Measurements from ENCODE around the gene HKDC1. TPM values are rescaled to one million over a fixed set of nuclear protein-coding genes. Genes with fewer than 3 reads are reported as not detected.
"Not testable (repeated sequence)": the region's sequence is repeated elsewhere in the genome, so short reads cannot be mapped to it uniquely, and the experiment has no call there.

The HKDC1 gene
- total RNA-seq, 1 donor from 2014 or later, result not detected

DNA sequence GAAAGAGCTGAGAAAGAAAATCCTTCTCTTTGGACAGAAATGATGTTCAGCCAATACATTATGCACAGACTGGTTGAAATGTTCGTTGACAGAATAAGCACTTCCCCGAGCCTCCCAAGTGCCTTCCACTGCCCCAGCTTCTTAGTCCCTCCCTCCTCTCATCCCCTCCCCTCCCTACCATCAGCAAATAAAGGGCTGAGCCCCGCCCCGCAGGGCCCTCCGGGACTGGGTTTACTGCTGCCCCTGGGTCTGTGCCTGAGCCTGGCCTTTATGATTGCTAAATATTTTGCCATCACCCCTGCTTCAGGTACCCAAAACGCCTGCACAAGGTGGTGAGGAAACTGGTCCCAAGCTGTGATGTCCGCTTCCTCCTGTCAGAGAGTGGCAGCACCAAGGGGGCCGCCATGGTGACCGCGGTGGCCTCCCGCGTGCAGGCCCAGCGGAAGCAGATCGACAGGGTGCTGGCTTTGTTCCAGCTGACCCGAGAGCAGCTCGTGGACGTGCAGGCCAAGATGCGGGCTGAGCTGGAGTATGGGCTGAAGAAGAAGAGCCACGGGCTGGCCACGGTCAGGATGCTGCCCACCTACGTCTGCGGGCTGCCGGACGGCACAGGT lies 28.1 kb downstream of the HKDC1 start:
- no peaks in the 10 kb centered on the region for H3K36me3 ChIP-seq

DNA sequence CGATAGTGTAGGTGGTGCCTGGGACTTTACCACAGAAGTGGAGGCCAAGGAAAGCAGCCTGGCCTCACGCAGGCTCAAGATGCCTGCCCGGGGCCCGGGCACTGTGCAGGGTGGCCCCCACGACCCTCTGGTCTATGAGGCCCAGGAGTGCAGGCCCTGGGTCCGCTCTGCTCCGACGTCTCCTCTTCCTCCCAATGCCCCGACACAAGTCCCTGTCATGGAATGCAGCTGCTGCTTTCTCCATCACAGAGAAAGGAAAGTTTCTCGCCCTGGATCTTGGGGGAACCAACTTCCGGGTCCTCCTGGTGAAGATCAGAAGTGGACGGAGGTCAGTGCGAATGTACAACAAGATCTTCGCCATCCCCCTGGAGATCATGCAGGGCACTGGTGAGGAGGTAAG lies 29.9 kb downstream of the HKDC1 start:
- no peaks in the 10 kb centered on the region for H3K9me3 ChIP-seq
- H3K27ac ChIP-seq, result no peak overlapping the region
- intact Hi-C loops (cut with DNase I), result no loop called here
- H3K27me3 ChIP-seq, result no peaks in the 10 kb centered on the region
- no peaks in the 10 kb centered on the region for H3K36me3 ChIP-seq
- H3K4me1 ChIP-seq, result no peaks in the 10 kb centered on the region
- TF ChIP-seq, protein P1, sequence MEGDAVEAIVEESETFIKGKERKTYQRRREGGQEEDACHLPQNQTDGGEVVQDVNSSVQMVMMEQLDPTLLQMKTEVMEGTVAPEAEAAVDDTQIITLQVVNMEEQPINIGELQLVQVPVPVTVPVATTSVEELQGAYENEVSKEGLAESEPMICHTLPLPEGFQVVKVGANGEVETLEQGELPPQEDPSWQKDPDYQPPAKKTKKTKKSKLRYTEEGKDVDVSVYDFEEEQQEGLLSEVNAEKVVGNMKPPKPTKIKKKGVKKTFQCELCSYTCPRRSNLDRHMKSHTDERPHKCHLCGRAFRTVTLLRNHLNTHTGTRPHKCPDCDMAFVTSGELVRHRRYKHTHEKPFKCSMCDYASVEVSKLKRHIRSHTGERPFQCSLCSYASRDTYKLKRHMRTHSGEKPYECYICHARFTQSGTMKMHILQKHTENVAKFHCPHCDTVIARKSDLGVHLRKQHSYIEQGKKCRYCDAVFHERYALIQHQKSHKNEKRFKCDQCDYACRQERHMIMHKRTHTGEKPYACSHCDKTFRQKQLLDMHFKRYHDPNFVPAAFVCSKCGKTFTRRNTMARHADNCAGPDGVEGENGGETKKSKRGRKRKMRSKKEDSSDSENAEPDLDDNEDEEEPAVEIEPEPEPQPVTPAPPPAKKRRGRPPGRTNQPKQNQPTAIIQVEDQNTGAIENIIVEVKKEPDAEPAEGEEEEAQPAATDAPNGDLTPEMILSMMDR (IDR thresholded peaks at IDR 0.05), result no peak
- no peak for DNase-seq (ENCODE audit: low spot score in 2 of 2)
- no peak overlapping the region for H3K4me3 ChIP-seq

More for the DNA sequence above, 28.1 kb downstream of the HKDC1 start:
- intact Hi-C loops (cut with DNase I), result no loop called here
- no peaks in the 10 kb centered on the region for H3K9me3 ChIP-seq
- no peak overlapping the region for H3K27ac ChIP-seq
- TF ChIP-seq, protein P1 (IDR thresholded peaks at IDR 0.05), result no peak
- H3K27me3 ChIP-seq, result no peaks in the 10 kb centered on the region
- H3K4me1 ChIP-seq, result no peaks in the 10 kb centered on the region
- H3K4me3 ChIP-seq, result no peak overlapping the region
- DNase-seq (ENCODE audit: low spot score in 2 of 2), result no peak

DNA sequence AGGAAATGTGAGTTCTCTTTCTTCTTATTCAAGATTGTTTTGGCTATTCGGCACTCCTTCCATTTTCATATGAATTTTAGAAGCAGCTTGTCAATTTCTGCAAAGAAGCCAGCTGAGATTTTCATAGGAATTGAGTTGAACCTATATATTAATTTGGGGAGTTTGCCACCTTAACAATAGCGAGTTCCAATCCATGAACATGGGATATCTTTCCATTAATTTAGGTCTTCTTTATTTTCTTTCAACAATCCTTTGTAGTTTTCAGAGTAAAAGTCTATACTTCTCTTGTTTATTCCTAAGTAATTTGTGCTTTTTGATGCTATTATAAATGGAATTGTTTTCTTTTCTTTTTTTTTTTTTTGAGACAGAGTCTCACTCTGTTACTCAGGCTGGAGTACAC lies 31.3 kb downstream of the HKDC1 start:
- intact Hi-C loops (cut with DNase I); H3K36me3 ChIP-seq; H3K27ac ChIP-seq; H3K4me3 ChIP-seq; H3K9me3 ChIP-seq; H3K27me3 ChIP-seq; H3K4me1 ChIP-seq; DNase-seq (ENCODE audit: low spot score in 2 of 2): not testable (repeated sequence)

DNA sequence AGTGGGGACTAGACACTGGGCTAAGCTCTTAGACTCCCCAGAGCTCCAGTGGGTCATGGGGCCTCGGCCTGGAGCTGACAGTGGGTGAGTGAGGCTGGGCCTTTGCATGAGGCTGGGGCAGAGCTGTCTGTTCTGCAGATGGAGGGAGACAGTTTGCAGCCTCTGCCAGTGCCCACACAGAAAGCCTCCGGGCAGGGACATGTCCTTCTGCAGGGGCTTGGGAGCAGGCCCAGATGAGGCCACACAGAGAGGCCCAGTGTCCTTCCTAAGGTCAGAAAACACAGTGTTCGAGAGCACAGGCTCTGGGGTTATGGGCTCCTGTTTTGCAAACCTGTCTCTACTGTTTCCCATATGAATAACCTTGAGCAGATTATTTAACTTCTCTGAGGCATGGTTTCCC lies 33.0 kb downstream of the HKDC1 start:
- intact Hi-C loops (cut with DNase I), result no loop called here
- H3K4me1 ChIP-seq, result no peaks in the 10 kb centered on the region
- H3K4me3 ChIP-seq, result no peak overlapping the region
- H3K27ac ChIP-seq, result no peak overlapping the region
- H3K9me3 ChIP-seq, result no peaks in the 10 kb centered on the region
- H3K27me3 ChIP-seq, result no peaks in the 10 kb centered on the region
- no peaks in the 10 kb centered on the region for H3K36me3 ChIP-seq
- TF ChIP-seq, protein P1 (IDR thresholded peaks at IDR 0.05), result no peak
- no peak for DNase-seq (ENCODE audit: low spot score in 2 of 2)

DNA sequence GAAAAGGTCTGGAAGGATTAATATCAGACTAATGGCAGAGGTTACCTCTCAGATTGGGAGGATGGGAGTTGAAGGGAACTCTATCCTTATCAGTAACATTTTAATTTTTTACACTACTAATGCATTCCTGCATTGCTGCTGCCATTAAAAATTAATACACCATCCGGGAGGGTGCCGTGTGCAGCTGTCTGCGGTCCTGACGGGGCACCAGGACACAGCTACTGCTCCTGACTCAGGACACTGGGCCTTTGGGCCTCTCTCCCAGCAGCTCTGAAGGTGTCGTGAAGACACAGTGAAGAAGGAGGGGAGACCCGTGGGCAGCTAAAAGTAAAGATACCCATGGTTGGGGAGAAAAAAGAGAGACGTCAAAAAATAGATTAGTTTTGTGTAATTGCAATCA lies 34.7 kb downstream of the HKDC1 start:
- H3K36me3 ChIP-seq, result no peaks in the 10 kb centered on the region
- no peak for DNase-seq (ENCODE audit: low spot score in 2 of 2)
- TF ChIP-seq, protein P1 (IDR thresholded peaks at IDR 0.05), result no peak
- no peaks in the 10 kb centered on the region for H3K9me3 ChIP-seq
- intact Hi-C loops (cut with DNase I), result no loop called here
- no peak overlapping the region for H3K4me3 ChIP-seq
- H3K27me3 ChIP-seq, result no peaks in the 10 kb centered on the region
- no peak overlapping the region for H3K27ac ChIP-seq
- H3K4me1 ChIP-seq, result no peaks in the 10 kb centered on the region

DNA sequence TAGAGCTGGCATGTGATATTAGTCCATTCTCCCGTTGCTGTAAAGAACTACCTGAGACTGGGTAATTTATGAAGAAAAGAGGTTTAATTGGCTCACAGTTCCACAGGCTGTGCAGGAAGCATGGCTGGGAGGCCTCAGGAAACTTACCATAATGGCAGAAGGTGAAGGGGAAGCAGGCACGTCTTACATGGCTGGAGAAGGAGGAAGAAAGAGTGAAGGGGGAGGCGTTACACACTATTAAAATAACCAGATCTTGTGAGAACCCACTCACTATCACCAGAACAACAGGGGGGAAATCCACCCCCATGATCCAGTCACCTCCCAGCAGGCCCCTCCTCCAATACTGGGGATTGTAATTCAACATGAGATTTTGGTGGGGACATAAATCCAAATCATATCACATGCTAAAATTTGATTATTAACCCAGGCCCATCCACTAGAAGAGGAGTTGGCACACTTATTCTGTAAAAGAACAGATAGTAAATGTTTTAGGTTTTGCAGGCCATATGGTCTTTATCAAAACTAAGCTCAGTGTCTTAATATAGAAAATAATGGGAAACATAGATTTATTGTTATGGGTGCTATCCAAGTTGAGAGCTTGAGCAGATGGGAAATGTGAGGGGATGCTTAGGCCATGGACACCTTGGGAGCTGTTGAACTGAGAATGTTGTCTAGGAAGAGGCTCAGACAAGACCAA lies 39.6 kb downstream of the HKDC1 start:
- TF ChIP-seq, protein P1 (IDR thresholded peaks at IDR 0.05), result no peak
- no peak for DNase-seq (ENCODE audit: low spot score in 2 of 2)
- Histone ChIP-seq H3K27me3 (no peaks in the 10 kb centered on the region), H3K27ac (no peak overlapping the region), H3K4me1 (no peaks in the 10 kb centered on the region), H3K9me3 (no peaks in the 10 kb centered on the region), H3K36me3 (no peaks in the 10 kb centered on the region), H3K4me3 (no peak overlapping the region)
- intact Hi-C loops (cut with DNase I), result no loop called here

Measured in ascending aorta (tissue), 2 donors.